HepG2 (cell line): Measurements from ENCODE around the gene PLIN3. TPM values are rescaled to one million over a fixed set of nuclear protein-coding genes. Genes with fewer than 3 reads are reported as not detected.

Source experiments
- AGO1 ChIP-seq: fragments of 200-400 bp; formaldehyde crosslinking; IDR thresholded peaks from 2 replicates; pipeline ENCODE4 v1.6.1; 2017; ENCODE audit warnings: mild to moderate bottlenecking, low read depth, low read length, moderate library complexity; ENCODE audit not compliant: poor library complexity, severe bottlenecking
- ATF7 ChIP-seq, 2 experiments: fragments of 450-650 bp in 1 of 2; sonication (generic) in 1 of 2; formaldehyde crosslinking in 1 of 2; IDR thresholded peaks; 2 replicates each; pipeline versions ENCODE4 v1.4.0 to v1.6.1; 2016 to 2020; ENCODE audit warnings: antibody characterized with exemption in 1 of 2, mild to moderate bottlenecking in 1 of 2, missing genetic modification reagents in 1 of 2
- BCL6 ChIP-seq: IDR thresholded peaks from 2 replicates; pipeline ENCODE4 v1.6.1; 2016; ENCODE audit warnings: missing genetic modification reagents, missing compliant biosample characterization
- HNRNPH1 ChIP-seq: fragments of 200-400 bp; formaldehyde crosslinking; optimal IDR thresholded peaks from 2 replicates; pipeline ENCODE3; 2017; ENCODE audit warnings: mild to moderate bottlenecking, low read depth, low read length
- JUN ChIP-seq: sonication (generic); formaldehyde crosslinking; IDR thresholded peaks from 2 replicates; pipeline ENCODE4 v1.4.0; 2020; ENCODE audit warnings: mild to moderate bottlenecking, missing genetic modification reagents
- MAX ChIP-seq: IDR thresholded peaks from 2 replicates; pipeline ENCODE4 v1.6.1; 2012; ENCODE audit warnings: inconsistent platforms
- MIER3 ChIP-seq: IDR thresholded peaks from 2 replicates; pipeline ENCODE4 v1.6.1; 2016; ENCODE audit warnings: missing compliant biosample characterization, borderline replicate concordance
- MXD4 ChIP-seq: IDR thresholded peaks from 2 replicates; pipeline ENCODE4 v1.6.1; 2016; ENCODE audit warnings: mild to moderate bottlenecking, missing biosample characterization, missing genetic modification reagents
- SIX1 ChIP-seq: sonication (generic); formaldehyde crosslinking; IDR thresholded peaks from 2 replicates; pipeline ENCODE4 v1.4.0; 2020; ENCODE audit warnings: missing genetic modification reagents, borderline replicate concordance
- SRSF9 ChIP-seq: fragments of 200-400 bp; formaldehyde crosslinking; IDR thresholded peaks from 2 replicates; pipeline ENCODE4 v1.6.1; 2018; ENCODE audit warnings: borderline replicate concordance, mild to moderate bottlenecking, low read depth, low read length; ENCODE audit not compliant: insufficient read depth, poor library complexity, severe bottlenecking
- TARDBP ChIP-seq: sonication (generic); formaldehyde crosslinking; IDR thresholded peaks from 2 replicates; pipeline ENCODE4 v1.8.0; 2022; ENCODE audit warnings: mild to moderate bottlenecking, missing genetic modification reagents
- ZBTB34 ChIP-seq: sonication (generic); formaldehyde crosslinking; IDR thresholded peaks from 2 replicates; pipeline ENCODE4 v1.8.0; 2022; ENCODE audit warnings: mild to moderate bottlenecking, missing genetic modification reagents
- ZFX ChIP-seq: sonication (generic); formaldehyde crosslinking; IDR thresholded peaks from 2 replicates; pipeline ENCODE4 v1.4.0; 2020; ENCODE audit warnings: mild to moderate bottlenecking, low read depth, missing genetic modification reagents, moderate library complexity
- ZIK1 ChIP-seq: sonication (generic); formaldehyde crosslinking; IDR thresholded peaks from 2 replicates; pipeline ENCODE4 v1.5.0; 2020; ENCODE audit warnings: mild to moderate bottlenecking, low read depth, missing genetic modification reagents, borderline replicate concordance
- ZNF281 ChIP-seq: sonication (generic); formaldehyde crosslinking; IDR thresholded peaks from 2 replicates; pipeline ENCODE4 v1.4.0; 2020; ENCODE audit warnings: missing genetic modification reagents, borderline replicate concordance
- ZNF3 ChIP-seq: IDR thresholded peaks from 2 replicates; pipeline ENCODE4 v1.7.0; 2017; ENCODE audit warnings: inconsistent platforms
- ZNF430 ChIP-seq: sonication (generic); formaldehyde crosslinking; IDR thresholded peaks from 2 replicates; pipeline ENCODE4 v1.9.0; 2021; ENCODE audit warnings: mild to moderate bottlenecking, missing genetic modification reagents
- ZNF563 ChIP-seq: sonication (generic); formaldehyde crosslinking; IDR thresholded peaks from 2 replicates; pipeline ENCODE4 v1.8.0; 2022; ENCODE audit warnings: mild to moderate bottlenecking, moderate library complexity, missing genetic modification reagents
- ZNF574 ChIP-seq: sonication (generic); formaldehyde crosslinking; IDR thresholded peaks from 2 replicates; pipeline ENCODE4 v1.4.0; 2020; ENCODE audit warnings: missing genetic modification reagents
- ZNF598 ChIP-seq: sonication (generic); formaldehyde crosslinking; IDR thresholded peaks from 2 replicates; pipeline ENCODE4 v1.5.1; 2020; ENCODE audit warnings: mild to moderate bottlenecking, missing genetic modification reagents, borderline replicate concordance
- ZNF644 ChIP-seq: IDR thresholded peaks from 2 replicates; pipeline ENCODE4 v1.6.1; 2016; ENCODE audit warnings: low read depth
- ZNF749 ChIP-seq: sonication (generic); formaldehyde crosslinking; IDR thresholded peaks from 2 replicates; pipeline ENCODE4 v1.8.0; 2022; ENCODE audit warnings: mild to moderate bottlenecking, missing genetic modification reagents, moderate library complexity, borderline replicate concordance
- ZSCAN12 ChIP-seq: sonication (generic); formaldehyde crosslinking; IDR thresholded peaks from 2 replicates; pipeline ENCODE4 v1.9.0; 2021; ENCODE audit warnings: mild to moderate bottlenecking, missing genetic modification reagents
- polyA plus RNA-seq, 8 experiments: library from polyadenylated mRNA; depleted of rRNA in 3 of 8; stranded (reverse) in 7 of 8; unstranded in 1 of 8; fragments of >200 nt; fragmentation: Illumina TruSeq in 4 of 8; extraction: Trizol in 4 of 8; gene quantifications; 2 replicates each; pipeline versions ENCODE4 v1.2.1 to v1.2.3, GENCODE V29; 2011 to 2016; ENCODE audit warnings: low read depth in 4 of 8, missing spikeins in 1 of 8, mixed read lengths in 1 of 8; ENCODE audit not compliant: insufficient read depth in 1 of 8
- total RNA-seq, 5 experiments: library from RNA; depleted of rRNA; stranded (reverse); fragments of >200 nt; fragmentation: Illumina TruSeq; extraction: Trizol; gene quantifications; 2 replicates each; pipeline ENCODE4 v1.2.3, GENCODE V29; 2016; ENCODE audit warnings: low read depth in 1 of 5

PLIN3 gene
- total and polyA plus RNA-seq, 2 of the 13 experiments (the other 11 are each of a cell fraction or from before 2014, with no cell fraction given), result 49.3 to 57.9 TPM

- TF ChIP-seq MAX (peak; percentile 73), ZNF3 (CRISPR knock-in tag) (peak; percentile 98), MXD4 (CRISPR knock-in tag) (no peak), BCL6 (no peak), ZNF644 (CRISPR knock-in tag) (peak; percentile 64), ZFX (CRISPR knock-in tag) (peak; percentile 81), ZNF430 (CRISPR knock-in tag) (peak; percentile 74; the same call in 1 of the 2 replicates), ZNF563 (CRISPR knock-in tag) (peak; percentile 66; the same call in 1 of the 2 replicates), JUN (CRISPR knock-in tag) (peak; percentile 95), ZSCAN12 (CRISPR knock-in tag) (no peak), ZBTB34 (CRISPR knock-in tag) (no peak), SRSF9 (no peak), ZNF598 (CRISPR knock-in tag) (no peak), ZNF574 (peak; percentile 59), HNRNPH1 (no peak), ZNF281 (peak; percentile 88), ZIK1 (no peak), MIER3 (peak; percentile 93; the same call in 1 of the 2 replicates), TARDBP (peak; percentile 75; the same call in 1 of the 2 replicates), ATF7 (IDR thresholded peaks at IDR 0.05) (0 out of 2 replicates have a peak, but pooled peaks have one; percentile 18), ATF7 (CRISPR knock-in tag; IDR thresholded peaks at IDR 0.05) (peak; percentile 73; the same call in 1 of the 2 replicates), AGO1 (no peak), ZNF749 (no peak), SIX1 (CRISPR knock-in tag) (peak; percentile 52; the same call in 1 of the 2 replicates)
Observed at GRCh38 chr19:4870025-4870700, 2.7 kb upstream of the PLIN3 start (continued).
